ENCODE data around the gene KCNK6.
A peak's percentile ranks its signal among the peaks of the same experiment; 100 is the strongest.
"Not testable (repeated sequence)": the region's sequence is repeated elsewhere in the genome, so short reads cannot be mapped to it uniquely, and the experiment has no call there.

Gene KCNK6

GRCh38 chr19:38324431-38324830 lies 4.8 kb downstream of the KCNK6 start:
- DNase-seq, result no peak

GRCh38 chr19:38326591-38326990 lies 6.9 kb downstream of the KCNK6 start:
- DNase-seq, result no peak

DNA sequence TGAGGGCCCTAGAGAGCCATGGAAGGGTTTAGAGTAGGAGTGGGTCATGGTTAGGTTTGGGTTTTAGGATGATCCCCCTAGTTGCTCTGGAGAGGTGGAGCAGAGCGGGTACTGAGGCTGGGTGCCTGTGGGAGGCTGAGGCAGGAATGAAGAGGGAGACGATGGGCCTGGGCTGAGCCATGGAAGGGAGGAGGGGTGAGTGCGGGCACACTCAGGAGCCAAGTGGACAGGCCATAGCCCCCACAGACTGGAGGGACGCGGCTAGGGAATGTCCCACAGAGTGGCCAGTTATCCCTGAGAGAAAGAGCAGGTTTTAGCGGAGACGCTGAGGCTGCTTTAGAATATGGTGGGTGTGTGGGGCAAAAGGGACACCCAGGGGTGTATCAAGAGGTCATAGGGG lies 10.0 kb downstream of the KCNK6 start:
- DNase-seq, result no peak

DNA sequence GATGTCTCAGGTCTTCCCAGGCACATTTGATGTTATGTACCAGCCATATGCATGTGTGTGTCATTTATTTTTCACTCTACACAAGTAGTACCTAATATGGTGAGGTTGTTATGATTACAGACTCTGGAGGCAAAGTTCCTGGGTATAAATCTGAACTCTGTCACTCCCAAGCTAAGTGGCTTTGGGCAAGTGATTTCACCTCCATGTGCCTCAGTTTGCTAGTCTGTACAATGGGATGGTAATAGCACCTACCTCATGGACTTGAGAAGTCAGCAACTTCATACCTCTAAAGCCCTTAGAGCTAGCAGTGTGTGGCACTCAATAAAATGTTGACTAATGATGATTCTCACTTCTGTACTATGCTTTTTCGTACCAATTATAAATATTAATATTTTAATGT lies 12.1 kb downstream of the KCNK6 start:
- no peak for DNase-seq

DNA sequence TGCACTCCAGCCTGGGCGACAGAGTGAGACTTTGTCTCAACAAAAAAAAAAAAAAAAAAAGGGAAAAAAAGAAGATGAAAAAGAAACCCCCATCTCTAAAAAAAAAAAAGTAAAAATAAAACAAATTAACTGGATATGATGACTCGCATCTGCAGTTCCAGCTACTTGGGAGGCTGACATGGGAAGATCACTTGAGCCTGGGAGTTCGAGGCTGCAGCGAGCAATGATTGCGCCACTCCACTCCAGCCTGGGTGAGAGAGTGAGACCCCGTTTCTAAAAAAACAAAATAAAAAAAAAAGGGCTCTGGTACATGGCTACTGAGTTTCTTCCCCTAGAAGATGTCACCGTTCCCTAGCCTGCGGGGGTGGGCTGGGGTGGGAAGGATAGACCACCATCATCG lies 13.6 kb downstream of the KCNK6 start:
- DNase-seq, result no peak

DNA sequence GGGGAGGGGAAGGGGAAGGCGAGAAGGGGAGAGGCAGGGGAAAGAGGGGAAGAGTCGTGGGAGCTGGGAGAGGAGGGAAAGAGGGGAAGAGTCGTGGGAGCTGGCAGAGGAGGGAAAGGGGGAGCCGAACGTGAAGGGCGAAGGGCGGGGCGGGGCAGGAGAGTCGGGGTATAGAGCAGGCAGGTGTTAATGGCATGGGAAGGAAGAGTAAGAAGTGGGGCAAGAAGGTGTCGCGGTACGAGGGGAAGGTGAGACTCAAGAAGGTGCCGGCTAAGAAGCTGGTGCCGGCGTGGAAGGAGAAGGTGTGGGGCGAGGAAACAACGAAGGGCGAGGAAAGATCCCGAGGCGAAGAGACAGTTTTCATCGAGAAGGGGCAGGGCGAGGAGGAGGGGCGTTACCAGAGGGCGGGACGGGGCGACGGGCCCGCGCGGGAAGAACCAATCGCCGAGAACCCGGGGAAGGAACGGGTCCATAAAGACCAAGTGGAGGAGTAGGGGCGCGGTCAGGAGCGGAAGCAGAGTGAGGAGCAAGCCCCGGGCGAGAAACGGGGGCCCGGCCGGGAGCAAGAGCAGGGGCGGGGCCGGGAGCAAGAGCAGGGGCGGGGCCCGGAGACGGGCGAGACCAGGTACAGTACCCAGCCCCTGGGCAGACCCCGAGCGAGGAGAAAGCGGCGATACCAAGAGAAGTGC lies 16.4 kb downstream of the KCNK6 start:
- DNase-seq, result peak; percentile 93

- peak; percentile 94 for DNase-seq
Observed at GRCh38 chr19:38336638-38337359, 17.2 kb downstream of the KCNK6 start.

- no peak for DNase-seq
Observed at GRCh38 chr19:38337360-38337653, 17.7 kb downstream of the KCNK6 start.

- not testable (repeated sequence) for DNase-seq
Observed at GRCh38 chr19:38339011-38339410, 19.4 kb downstream of the KCNK6 start.

DNA sequence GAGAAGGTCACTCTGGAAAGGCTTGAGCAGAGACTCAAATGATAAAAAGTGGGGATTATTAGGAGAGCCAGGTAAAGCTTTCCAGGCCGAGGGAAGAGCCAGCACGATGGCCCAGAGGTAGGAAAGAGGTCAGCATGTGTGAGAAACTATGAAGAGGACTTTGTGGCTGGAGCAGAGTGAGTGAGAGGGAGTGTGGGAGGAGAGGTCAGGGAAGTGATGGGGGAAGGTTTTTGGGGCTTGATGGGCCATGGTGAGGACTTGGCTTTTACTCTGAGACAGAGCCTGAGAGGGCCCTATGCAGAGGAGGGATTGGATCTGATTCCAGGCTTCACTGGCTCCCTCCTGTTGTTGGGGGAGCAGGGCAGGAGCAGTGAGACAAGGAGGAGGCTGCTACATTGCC lies 21.3 kb downstream of the KCNK6 start:
- no peak for DNase-seq

- DNase-seq, result no peak
Observed at GRCh38 chr19:38346837-38347236, 27.2 kb downstream of the KCNK6 start.

DNA sequence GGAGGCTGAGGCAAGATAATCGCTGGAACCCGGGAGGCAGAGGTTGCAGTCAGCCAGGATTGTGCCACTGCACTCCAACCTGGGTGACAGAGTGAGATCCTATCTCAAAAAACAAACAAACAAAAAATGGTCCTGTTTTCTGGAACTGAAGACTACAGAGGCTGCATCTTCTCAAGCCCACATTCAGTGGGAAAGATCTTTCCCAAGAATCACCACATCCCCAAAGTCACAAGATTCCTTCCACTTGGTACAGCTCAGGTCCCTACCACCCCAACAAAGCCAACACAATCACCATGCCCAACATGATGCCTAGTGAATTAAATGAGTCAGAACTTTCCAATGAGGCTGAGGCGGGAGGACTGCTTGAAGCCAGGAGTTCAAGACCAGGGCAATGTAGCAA lies 31.2 kb downstream of the KCNK6 start:
- no peak for DNase-seq

GRCh38 chr19:38351865-38352395 lies 32.3 kb downstream of the KCNK6 start:
- DNase-seq, result no peak

DNA sequence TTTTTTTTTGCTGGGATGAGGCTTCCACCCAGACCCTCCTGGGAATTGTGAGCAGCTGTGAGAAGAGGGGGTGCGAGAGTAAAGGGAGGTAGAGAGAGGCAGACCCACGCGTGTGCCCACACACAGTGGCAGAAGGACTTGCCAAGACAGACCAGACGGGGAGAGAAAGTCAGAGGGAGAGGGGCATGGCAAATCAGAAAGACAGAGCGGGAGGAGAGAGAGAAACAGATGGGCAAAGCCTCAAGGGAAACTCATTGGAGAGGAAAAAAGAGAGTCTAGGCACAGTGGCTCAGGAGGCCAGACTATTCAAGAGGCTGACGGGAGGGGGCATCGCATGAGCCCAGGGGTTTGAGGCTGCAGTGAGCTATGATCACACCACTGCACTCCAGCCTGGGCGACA lies 33.0 kb downstream of the KCNK6 start:
- no peak for DNase-seq

GRCh38 chr19:38355728-38356725 lies 36.4 kb downstream of the KCNK6 start:
- no peak for DNase-seq

DNA sequence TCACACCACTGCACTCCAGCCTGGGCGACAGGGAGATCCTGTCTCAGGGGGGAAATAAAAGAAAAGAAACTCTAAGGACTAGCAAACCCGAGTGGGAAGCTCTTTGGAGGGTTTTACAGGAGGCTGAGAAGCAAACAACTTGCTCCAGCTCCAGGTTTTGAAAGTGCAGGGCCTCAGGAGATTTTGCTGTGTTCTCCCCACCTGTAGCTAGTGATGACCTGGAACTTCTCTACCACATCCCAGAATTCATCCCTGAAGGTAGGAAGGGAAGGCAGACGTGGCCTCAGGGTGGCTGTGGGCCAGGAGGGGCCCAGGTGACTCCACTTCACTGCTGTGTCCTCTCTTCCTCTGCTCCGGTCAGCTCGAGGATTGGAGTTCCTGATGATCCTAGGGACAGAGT lies 38.4 kb downstream of the KCNK6 start:
- no peak for DNase-seq

DNA sequence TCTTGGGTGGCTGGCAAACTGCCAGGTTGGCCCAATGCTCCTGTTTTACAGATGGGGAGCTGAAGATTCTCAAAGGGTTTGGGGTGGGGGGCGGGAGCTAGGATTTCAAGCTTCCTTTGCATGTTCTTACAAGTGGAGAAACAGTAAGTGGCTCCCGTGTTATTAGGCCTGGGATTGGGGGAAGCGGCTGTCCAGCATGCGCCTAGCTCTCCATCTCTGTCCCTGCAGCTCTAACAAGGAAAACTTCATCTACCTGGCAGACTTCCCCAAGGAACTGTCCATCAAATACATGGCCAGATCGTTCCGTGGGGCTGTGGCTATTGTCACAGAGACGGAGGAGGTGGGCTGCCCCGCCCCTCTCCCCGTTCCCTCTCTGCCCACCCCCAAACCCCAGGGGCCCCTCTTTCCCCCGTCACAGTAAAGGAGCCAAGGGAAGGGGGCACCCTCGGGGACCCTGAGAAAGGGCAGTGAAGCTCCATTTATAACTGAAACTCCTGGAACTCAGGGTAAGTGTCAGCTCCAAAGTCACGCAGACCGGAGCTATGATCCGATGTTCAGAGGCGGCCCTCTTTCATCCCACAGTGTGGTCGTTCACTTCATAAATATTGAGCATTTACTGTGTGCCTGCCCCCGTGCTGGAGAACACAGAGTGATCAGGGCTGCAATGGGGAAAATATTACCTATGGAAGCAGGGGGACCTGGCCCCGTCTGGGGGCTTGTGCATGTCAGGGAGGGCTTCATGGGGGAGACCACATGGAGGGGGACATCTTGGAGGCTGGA lies 39.8 kb downstream of the KCNK6 start:
- no peak for DNase-seq

DNA sequence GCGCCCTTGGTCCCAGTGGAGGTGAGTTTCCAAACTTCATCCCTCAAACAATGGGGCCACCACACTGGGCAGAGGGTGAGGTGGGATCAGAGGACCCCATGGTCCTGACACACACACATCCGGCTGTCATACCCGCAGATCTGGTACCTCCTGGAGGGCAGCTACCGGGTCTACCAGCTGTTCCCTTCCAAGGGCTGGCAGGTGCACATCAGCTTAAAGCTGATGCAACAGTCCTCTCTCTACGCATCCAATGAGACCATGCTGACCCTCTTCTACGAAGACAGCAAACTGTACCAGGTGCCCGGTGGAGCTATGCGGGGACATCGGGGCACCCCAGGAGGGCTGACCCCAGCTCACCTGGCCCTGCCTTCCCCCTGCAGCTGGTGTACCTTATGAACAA lies 40.7 kb downstream of the KCNK6 start:
- no peak for DNase-seq

- DNase-seq, result no peak
Observed at GRCh38 chr19:38360839-38361631, 41.4 kb downstream of the KCNK6 start.

- DNase-seq, result peak; percentile 48
Observed at GRCh38 chr19:38361633-38362075, 42.0 kb downstream of the KCNK6 start.

GRCh38 chr19:38362076-38362945 lies 42.7 kb downstream of the KCNK6 start:
- DNase-seq, result peak; percentile 64

All from activated CD4-positive, alpha-beta T cell treated with anti-CD3 and anti-CD28 coated beads, Interleukin-2, amount 50 U/mL, for 1 hour (primary cell).